Smooth muscle cell (in vitro differentiated cells): Measurements from ENCODE around the gene TRPC4AP. TPM values are rescaled to one million over a fixed set of nuclear protein-coding genes. Genes with fewer than 3 reads are reported as not detected.

ENCODE experiments used
- DNase-seq: peaks from one replicate; lab custom pipeline; 2025; ENCODE audit not compliant: unreplicated experiment; lab: John Stamatoyannopoulos, UW
- H2AFZ ChIP-seq: fragments of 200-600 bp; sonication (generic); 2 replicates; pipeline ENCODE4 v1.6.0; 2016; ENCODE audit warnings: antibody characterized with exemption, low read depth, mild to moderate bottlenecking
- H3F3A ChIP-seq: fragments of 200-600 bp; sonication (generic); 2 replicates; pipeline ENCODE4 v1.6.0; 2017; ENCODE audit warnings: antibody characterized with exemption, low read depth
- H3K27ac ChIP-seq: fragments of 200-600 bp; sonication (generic); 2 replicates; pipeline ENCODE4 v1.5.1; 2016; ENCODE audit warnings: low read depth, mild to moderate bottlenecking
- H3K27me3 ChIP-seq: fragments of 200-600 bp; sonication (generic); 2 replicates; pipeline ENCODE4 v1.6.1; 2016; ENCODE audit warnings: low read depth, mild to moderate bottlenecking
- H3K36me3 ChIP-seq: fragments of 200-600 bp; sonication (generic); 2 replicates; pipeline ENCODE4 v1.5.1; 2016; ENCODE audit warnings: low read depth
- H3K4me1 ChIP-seq: fragments of 200-600 bp; sonication (generic); 2 replicates; pipeline ENCODE4 v1.5.1; 2016; ENCODE audit warnings: low read depth
- H3K4me2 ChIP-seq: fragments of 200-600 bp; sonication (generic); 2 replicates; pipeline ENCODE4 v1.6.0; 2016; ENCODE audit warnings: mild to moderate bottlenecking
- H3K4me3 ChIP-seq: fragments of 200-600 bp; sonication (generic); 2 replicates; pipeline ENCODE4 v1.5.1; 2016; ENCODE audit warnings: mild to moderate bottlenecking
- H3K79me2 ChIP-seq: fragments of 200-600 bp; sonication (generic); 2 replicates; pipeline ENCODE4 v1.6.0; 2016; ENCODE audit warnings: low read depth, mild to moderate bottlenecking
- H3K9ac ChIP-seq: fragments of 200-600 bp; sonication (generic); 2 replicates; pipeline ENCODE4 v1.6.0; 2016; ENCODE audit warnings: low read depth
- H3K9me3 ChIP-seq: fragments of 200-600 bp; sonication (generic); replicated peaks from 2 replicates; pipeline ENCODE4 v1.5.1; 2016; ENCODE audit warnings: low read depth
- H4K20me1 ChIP-seq: fragments of 200-600 bp; sonication (generic); 2 replicates; pipeline ENCODE4 v1.6.0; 2016; ENCODE audit warnings: low read depth
- CTCF ChIP-seq: fragments of 200-600 bp; sonication (generic); IDR thresholded peaks from 2 replicates; pipeline ENCODE4 v1.5.1; 2017; ENCODE audit warnings: borderline replicate concordance, mild to moderate bottlenecking, antibody characterized with exemption; ENCODE audit not compliant: insufficient read depth, poor library complexity, severe bottlenecking
- WGBS: methylation state at CpG from one replicate; pipeline ENCODE4 v1.1.7; 2016; ENCODE audit warnings: low lambda C conversion rate; 5-methylcytosine and 5-hydroxymethylcytosine counted together
- polyA plus RNA-seq: library from polyadenylated mRNA; unstranded; fragments of >200 nt; fragmentation: Nextera tagmentation; extraction: Ambion mirVana; gene quantifications from 2 replicates; pipeline ENCODE4 v1.2.1, GENCODE V29; 2016
- total RNA-seq: library from RNA; depleted of rRNA; stranded (reverse); fragments of >200 nt; gene quantifications from 2 replicates; pipeline ENCODE4 v1.2.3, GENCODE V29; 2014

TRPC4AP gene
- total and polyA plus RNA-seq, 2 experiments from 2014 or later, result 77.3 to 95.4 TPM

DNA sequence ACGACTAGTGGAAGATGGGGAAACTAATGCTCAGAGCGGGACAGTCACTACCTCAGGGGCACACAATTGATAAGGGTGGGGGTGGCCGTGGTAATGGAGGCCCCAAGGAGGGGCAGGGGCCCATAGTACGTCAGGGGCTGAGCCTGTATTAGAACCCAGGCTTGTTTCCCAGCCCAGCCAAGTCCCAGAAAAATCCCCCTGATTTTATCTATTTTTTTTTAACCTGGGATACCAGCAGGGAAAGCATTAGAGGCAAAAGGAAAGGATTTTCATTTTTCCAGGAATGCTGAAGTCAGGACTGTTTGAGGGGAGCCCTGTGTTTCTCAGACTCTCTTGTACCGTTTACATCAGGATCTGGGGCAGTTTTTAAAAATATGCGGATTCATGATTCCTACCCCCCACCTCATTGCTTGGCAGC, 136.6 kb downstream of the TRPC4AP start:
- DNase-seq, result no peak
- Histone ChIP-seq H3K79me2 (peaks cover 9% of the 10 kb centered on the region), H3F3A (peaks cover 3% of the 10 kb centered on the region), H2AFZ (peak overlapping the region; percentile 36), H3K27ac (peak overlapping the region; percentile 83), H3K4me1 (peaks cover 11% of the 10 kb centered on the region), H3K4me3 (peak overlapping the region; percentile 54), H4K20me1 (no peaks in the 10 kb centered on the region), H3K9me3 (no peaks in the 10 kb centered on the region), H3K27me3 (no peaks in the 10 kb centered on the region), H3K9ac (peak overlapping the region; percentile 82), H3K36me3 (no peaks in the 10 kb centered on the region), H3K4me2 (peak overlapping the region; percentile 89)
- no peak for TF ChIP-seq CTCF
- WGBS, result 26% methylated on average over 6 of the region's 6 CpGs

- Histone ChIP-seq H3K9ac (peak within 1 kb of the TSS; percentile 82), H3K79me2 (peaks cover 9% of the 10 kb centered on the region), H3K27me3 (no peaks in the 10 kb centered on the region), H3K9me3 (no peaks in the 10 kb centered on the region), H3K4me2 (peak within 1 kb of the TSS; percentile 89), H3K4me3 (peak within 1 kb of the TSS; percentile 54), H3K4me1 (peaks cover 11% of the 10 kb centered on the region), H3K27ac (peak within 1 kb of the TSS; percentile 83), H4K20me1 (no peaks in the 10 kb centered on the region), H2AFZ (peak within 1 kb of the TSS; percentile 36), H3F3A (peaks cover 3% of the 10 kb centered on the region), H3K36me3 (no peaks in the 10 kb centered on the region)
- peak; percentile 31 for TF ChIP-seq CTCF
- DNase-seq, result peak; percentile 97
- WGBS, result 1% methylated on average over 62 of the region's 62 CpGs
Measured at GRCh38 chr20:34955231-34956040, 137.2 kb downstream of the TRPC4AP start, which contains the start of the genes GSS and MYH7B. TSS of gene GSS (minus strand) at chr20:34955806. CDS start at chr20:34951852, 3,954 bp downstream. TSS of gene MYH7B (plus strand) at chr20:34955868. CDS start at chr20:34978006, 22,138 bp downstream.

- H3K27me3 ChIP-seq, result no peaks in the 10 kb centered on the region
- peaks cover 3% of the 10 kb centered on the region for H3F3A ChIP-seq
- peak overlapping the region; percentile 89 for H3K4me2 ChIP-seq
- H3K9ac ChIP-seq, result peak overlapping the region; percentile 82
- H3K36me3 ChIP-seq, result no peaks in the 10 kb centered on the region
- no peaks in the 10 kb centered on the region for H3K9me3 ChIP-seq
- H3K4me3 ChIP-seq, result peak overlapping the region; percentile 54
- peaks cover 11% of the 10 kb centered on the region for H3K4me1 ChIP-seq
- DNase-seq, result no peak
- H3K79me2 ChIP-seq, result peaks cover 9% of the 10 kb centered on the region
- 17% methylated on average over 13 of the region's 13 CpGs for WGBS
- TF ChIP-seq CTCF, result no peak
- H3K27ac ChIP-seq, result peak overlapping the region; percentile 83
- H4K20me1 ChIP-seq, result no peaks in the 10 kb centered on the region
- H2AFZ ChIP-seq, result peak overlapping the region; percentile 36
Measured at GRCh38 chr20:34954904-34955230, 137.7 kb downstream of the TRPC4AP start.
